ENCODE data around the gene FCN1. TPM values are rescaled to one million over a fixed set of nuclear protein-coding genes. Genes with fewer than 3 reads are reported as not detected.
"Not testable (repeated sequence)": the region's sequence is repeated elsewhere in the genome, so short reads cannot be mapped to it uniquely, and the experiment has no call there.

Gene FCN1
- total RNA-seq, 3 donors from 2014 or later, result not detected

DNA sequence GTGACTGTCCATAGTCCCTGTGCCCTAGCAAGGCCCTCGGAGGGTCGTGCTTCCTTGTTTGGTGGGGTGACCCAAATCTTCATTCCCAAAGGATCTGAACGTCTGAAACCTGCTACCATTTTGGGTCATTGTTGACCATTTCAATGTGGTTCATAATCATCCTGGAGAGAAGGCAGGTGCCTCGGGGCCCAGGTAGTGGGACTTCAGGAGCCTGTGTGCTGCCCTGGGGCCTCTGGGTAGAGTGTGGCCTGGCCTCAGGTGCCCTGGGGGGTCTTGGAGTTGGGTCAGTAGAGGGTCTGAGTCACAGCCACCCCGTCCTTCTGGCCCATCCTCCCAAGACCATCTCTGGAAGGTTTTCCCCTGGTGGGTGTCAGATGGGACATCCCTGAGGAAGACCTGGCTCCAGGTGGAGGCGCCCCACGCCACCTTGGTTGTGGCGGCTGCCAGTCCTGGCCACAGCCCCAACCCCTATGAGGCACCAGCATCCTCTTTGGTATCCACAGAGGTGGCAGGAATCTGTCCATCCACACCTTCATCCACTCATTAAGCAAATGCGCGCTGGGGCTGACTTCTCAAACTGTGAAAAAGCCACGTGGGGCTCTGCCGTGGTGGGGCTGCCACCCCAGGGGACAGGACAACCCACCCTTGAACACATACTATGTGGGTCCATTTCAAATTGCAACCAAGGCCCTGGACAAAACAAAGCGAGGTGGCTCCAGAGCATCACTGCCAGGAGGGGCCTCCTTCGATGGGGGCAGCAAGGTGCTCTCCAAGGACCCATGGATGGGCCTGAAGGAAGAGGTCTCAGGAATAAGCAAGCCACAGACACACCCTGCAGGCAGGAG lies 41.6 kb upstream of the FCN1 start:
- Mint-ChIP-seq H3K4me1 (ENCODE audit: low read depth) (no peaks in the 10 kb centered on the region), H3K9me3 (no peaks in the 10 kb centered on the region), H3K27me3 (ENCODE audit: low read depth) (peaks cover 5% of the 10 kb centered on the region), H3K36me3 (ENCODE audit: insufficient read depth) (no peaks in the 10 kb centered on the region), H3K4me3 (no peak overlapping the region)
- no peak for DNase-seq
- no peak for ATAC-seq

DNA sequence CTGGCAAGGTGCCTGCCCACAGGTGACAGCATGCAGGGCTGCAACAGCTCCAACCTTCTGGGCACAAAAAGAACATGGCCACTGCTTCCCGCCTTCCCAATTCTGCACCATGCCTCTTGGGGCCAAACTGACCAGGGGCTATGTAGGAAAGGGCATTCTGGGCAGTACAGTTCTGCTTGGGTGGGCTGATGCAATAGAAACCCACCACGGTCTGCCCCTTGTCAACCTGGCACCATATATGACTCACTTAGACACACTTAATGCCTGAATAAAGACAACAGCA lies 40.2 kb upstream of the FCN1 start:
- peaks cover 4% of the 10 kb centered on the region for H3K27me3 Mint-ChIP-seq (ENCODE audit: low read depth)
- H3K9me3 Mint-ChIP-seq, result no peaks in the 10 kb centered on the region
- no peak overlapping the region for H3K4me3 Mint-ChIP-seq
- H3K4me1 Mint-ChIP-seq (ENCODE audit: low read depth), result no peaks in the 10 kb centered on the region
- no peak for DNase-seq
- no peak for ATAC-seq
- H3K36me3 Mint-ChIP-seq (ENCODE audit: insufficient read depth), result no peaks in the 10 kb centered on the region

DNA sequence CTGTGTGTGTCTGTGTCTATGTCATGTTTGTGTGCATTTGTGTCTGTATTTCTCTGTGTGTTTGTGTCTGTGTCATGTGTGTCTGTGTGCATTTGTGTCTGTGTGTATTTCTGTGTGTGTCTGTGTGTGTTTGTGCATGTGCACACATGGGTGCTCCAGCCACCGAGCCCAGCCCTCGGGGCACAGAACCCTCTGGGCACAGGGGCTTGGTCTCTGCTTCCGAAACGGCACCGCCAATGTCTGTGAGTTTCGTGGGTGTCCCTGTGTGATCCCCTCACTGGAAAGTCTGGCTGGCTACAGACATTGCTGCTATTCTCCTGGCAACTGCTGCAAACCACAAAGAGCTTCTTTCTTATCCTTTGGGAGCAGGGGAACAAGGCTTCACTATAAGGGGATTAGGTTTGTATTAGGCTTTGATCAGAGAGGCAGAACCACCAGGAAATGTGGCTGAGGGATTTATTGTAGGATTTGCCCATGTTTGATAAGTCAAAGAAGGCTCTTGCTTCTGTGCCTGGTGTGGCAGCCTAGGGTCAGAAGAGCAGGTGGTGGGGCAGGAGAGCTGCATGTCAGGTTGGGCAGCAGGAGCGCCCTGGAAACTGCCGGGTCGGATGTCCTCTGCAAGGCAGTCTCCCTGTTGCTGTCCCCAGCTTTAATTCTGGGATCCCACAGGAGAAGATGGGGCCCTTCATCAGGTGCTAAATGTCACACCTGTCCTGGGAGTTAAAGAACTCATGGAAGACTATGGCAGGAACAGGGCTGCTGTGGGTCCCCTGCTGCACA lies 39.6 kb upstream of the FCN1 start:
- DNase-seq (no peak), ATAC-seq (no peak)
- no peaks in the 10 kb centered on the region for H3K36me3 Mint-ChIP-seq (ENCODE audit: insufficient read depth)
- no peaks in the 10 kb centered on the region for H3K9me3 Mint-ChIP-seq
- no peak overlapping the region for H3K4me3 Mint-ChIP-seq
- H3K4me1 Mint-ChIP-seq (ENCODE audit: low read depth), result no peaks in the 10 kb centered on the region
- peaks cover 4% of the 10 kb centered on the region for H3K27me3 Mint-ChIP-seq (ENCODE audit: low read depth)

DNA sequence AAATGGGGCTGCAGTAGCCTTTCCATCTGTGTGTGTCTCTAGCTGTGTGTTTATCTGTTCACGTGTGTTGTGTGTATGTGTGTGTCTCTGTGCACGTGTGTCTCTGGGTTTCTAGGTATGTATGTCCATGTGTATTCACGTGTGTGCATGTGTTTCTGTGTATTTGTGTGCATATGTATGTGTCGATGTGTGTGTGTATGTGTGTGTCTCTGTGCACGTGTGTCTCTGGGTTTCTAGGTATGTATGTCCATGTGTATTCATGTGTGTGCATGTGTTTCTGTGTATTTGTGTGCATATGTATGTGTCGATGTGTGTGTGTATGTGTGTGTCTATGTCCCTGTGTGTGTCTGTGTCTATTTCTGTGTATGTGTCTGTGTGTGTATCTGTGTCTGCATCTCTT lies 38.7 kb upstream of the FCN1 start:
- H3K27me3 Mint-ChIP-seq (ENCODE audit: low read depth); H3K9me3 Mint-ChIP-seq; DNase-seq; ATAC-seq; H3K4me1 Mint-ChIP-seq (ENCODE audit: low read depth); H3K4me3 Mint-ChIP-seq; H3K36me3 Mint-ChIP-seq (ENCODE audit: insufficient read depth): not testable (repeated sequence)

DNA sequence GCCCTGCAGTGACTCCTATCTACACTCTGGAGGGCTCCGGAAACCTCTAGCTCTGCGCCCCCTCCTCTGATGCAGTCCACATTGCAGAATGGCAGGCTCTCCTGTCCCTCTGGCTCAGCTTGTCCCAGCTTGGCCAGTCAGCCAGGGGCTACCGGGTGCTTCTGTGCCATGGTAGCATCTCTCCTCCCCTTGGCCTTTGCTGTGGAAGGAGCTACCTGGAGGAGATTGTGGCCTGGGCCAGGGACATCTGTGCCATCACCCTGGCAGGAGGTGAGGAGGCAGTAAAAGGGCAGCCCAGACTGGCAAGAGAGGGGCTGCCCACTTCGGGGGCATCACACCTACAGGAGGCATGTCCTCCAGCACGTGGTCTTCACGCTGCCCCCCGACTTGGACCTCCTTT lies 38.1 kb upstream of the FCN1 start:
- Mint-ChIP-seq H3K4me1 (ENCODE audit: low read depth) (no peaks in the 10 kb centered on the region), H3K9me3 (peaks cover 4% of the 10 kb centered on the region), H3K36me3 (ENCODE audit: insufficient read depth) (no peaks in the 10 kb centered on the region), H3K4me3 (no peak overlapping the region), H3K27me3 (ENCODE audit: low read depth) (peaks cover 2% of the 10 kb centered on the region)
- ATAC-seq, result no peak
- no peak for DNase-seq

DNA sequence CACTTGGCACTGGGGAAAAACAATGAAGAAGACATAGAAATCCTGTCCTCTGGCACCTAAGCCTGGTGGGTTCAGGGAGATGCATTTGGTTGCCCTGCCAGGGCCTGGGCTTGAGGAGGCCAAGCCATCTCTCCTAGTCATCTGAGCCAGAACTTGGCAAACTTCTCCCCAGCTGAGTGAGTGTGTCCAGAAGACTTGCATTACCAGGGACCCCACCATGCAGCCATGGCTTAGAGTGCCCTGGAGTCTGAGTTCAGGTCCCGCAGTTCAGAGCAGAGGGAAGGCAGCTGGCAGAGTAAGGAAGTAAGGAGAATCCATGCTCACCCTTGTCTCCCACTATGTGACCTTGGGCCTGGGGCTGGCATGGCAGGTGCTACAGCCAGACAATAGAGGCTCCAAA lies 37.4 kb upstream of the FCN1 start:
- no peak overlapping the region for H3K4me3 Mint-ChIP-seq
- ATAC-seq, result no peak
- DNase-seq, result no peak
- peaks cover 2% of the 10 kb centered on the region for H3K27me3 Mint-ChIP-seq (ENCODE audit: low read depth)
- H3K9me3 Mint-ChIP-seq, result peaks cover 4% of the 10 kb centered on the region
- no peaks in the 10 kb centered on the region for H3K36me3 Mint-ChIP-seq (ENCODE audit: insufficient read depth)
- no peaks in the 10 kb centered on the region for H3K4me1 Mint-ChIP-seq (ENCODE audit: low read depth)

DNA sequence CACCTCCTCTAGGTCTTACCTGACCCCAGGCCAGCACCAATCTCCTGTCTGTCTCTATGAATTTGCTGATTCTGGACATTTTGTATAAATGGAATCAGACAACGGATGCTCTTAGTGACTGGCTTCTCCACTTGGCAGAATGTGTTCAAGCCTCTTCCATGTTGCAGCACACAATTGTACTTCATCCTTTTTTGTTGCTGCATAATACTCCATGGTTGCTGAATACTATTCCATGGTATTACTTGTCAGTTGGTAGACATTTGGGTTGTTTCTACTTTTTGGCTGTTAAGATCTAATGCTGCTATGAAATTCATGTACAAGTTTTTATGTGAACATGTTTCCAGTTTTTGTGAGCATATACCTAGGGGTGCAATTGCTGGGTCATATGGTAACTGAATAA lies 34.3 kb upstream of the FCN1 start:
- Mint-ChIP-seq H3K4me1 (ENCODE audit: low read depth) (no peaks in the 10 kb centered on the region), H3K9me3 (peaks cover 4% of the 10 kb centered on the region), H3K36me3 (ENCODE audit: insufficient read depth) (no peaks in the 10 kb centered on the region), H3K27me3 (ENCODE audit: low read depth) (peaks cover 2% of the 10 kb centered on the region), H3K4me3 (no peak overlapping the region)
- ATAC-seq (no peak), DNase-seq (no peak)

DNA sequence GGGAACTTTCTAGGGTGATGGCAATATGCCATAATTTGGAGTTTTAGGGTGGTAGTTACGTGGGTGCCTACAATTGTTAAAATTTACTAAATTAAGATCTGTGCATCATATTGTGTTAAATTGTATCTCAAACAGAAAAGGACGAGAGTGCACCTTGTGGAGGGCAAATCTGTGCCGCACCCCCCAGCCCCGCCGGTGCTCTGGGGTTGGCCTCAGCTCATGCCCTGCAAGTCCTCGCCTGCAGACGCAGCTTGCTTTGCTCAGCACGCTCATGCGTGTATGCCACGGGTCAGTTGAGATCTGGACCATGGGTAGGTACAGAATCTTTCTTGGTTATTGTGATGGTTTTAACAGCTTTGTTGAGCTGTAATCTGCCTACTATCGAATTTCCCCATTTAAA lies 33.7 kb upstream of the FCN1 start:
- no peak for DNase-seq
- no peaks in the 10 kb centered on the region for H3K36me3 Mint-ChIP-seq (ENCODE audit: insufficient read depth)
- H3K27me3 Mint-ChIP-seq (ENCODE audit: low read depth), result peaks cover 2% of the 10 kb centered on the region
- H3K4me3 Mint-ChIP-seq, result no peak overlapping the region
- no peaks in the 10 kb centered on the region for H3K4me1 Mint-ChIP-seq (ENCODE audit: low read depth)
- peaks cover 4% of the 10 kb centered on the region for H3K9me3 Mint-ChIP-seq
- no peak for ATAC-seq

DNA sequence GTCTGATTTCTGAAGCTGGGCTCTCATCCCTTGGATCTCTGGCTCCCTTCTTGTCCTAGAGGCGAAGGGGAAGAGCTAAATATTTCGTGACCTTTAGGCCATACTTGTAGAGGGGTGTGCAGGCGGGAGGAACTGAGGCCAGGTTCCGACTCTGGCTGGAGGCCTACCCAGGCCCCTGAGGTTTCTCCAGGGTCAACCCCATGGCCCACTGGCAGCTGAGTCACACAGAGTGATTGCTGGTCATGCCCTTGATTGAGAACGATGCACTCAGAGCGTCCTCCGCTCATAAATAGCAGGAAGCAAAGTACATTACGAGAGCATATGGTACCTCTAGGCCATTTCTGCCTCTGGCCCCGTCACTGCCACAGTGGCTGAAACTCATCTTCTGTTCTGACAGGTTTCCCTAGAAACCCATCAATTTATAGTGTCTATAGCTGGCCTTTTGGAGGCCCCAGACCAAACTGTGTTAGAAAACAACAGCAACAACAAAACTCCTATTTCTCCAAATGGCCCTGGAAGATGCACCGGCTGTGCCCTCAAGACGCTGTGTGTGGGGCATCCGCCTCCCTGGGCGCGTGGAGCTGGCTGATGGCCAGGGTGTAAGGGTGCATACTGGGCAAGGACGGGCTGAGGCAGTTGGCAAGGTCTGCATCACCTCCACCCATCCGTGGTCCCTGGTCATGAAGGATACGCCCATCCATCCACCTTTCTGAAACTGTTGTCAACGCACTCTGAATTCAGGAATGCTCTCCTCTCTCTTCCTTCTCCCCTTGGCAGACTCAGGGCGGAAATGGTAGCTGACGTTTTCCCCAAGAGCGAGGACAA lies 32.9 kb upstream of the FCN1 start:
- Mint-ChIP-seq H3K4me1 (ENCODE audit: low read depth) (no peaks in the 10 kb centered on the region), H3K27me3 (ENCODE audit: low read depth) (peaks cover 2% of the 10 kb centered on the region), H3K4me3 (no peak overlapping the region), H3K9me3 (peaks cover 4% of the 10 kb centered on the region), H3K36me3 (ENCODE audit: insufficient read depth) (no peaks in the 10 kb centered on the region)
- no peak for ATAC-seq
- DNase-seq, result no peak

DNA sequence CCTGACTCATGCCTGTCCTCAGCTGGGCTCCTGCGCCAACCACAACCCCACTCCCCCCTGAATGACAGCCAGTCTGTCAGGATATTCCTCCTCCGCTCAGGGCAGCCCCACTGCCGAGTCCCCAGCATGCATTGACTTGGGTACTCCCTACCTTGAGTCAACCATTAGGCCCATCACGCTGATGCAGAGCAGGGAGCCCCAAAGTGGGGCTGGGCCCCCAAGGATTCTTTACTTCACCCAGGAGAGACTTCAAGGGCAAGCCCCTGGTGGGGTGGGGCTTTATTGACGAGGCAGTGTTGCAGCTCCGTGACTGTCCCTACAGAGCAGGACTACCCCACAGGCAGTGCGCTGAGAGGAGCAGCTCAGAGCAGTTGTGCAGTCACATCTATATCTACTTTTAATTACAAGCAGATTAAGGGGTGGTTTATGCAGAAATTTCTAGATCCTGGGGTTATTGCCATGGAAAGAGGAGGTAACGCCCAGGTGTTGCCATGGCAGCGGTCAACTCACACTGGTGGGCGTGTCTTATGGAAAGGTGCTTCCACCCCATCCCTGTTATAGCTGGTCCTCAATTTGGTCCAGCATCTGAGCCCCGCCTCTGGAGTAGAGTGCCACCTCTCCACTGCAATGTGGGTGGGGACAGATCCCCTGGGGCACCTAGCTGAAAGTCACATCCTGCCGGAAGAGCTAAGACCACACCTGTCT lies 32.1 kb upstream of the FCN1 start:
- ATAC-seq, result no peak
- H3K36me3 Mint-ChIP-seq (ENCODE audit: insufficient read depth), result no peaks in the 10 kb centered on the region
- H3K4me3 Mint-ChIP-seq, result no peak overlapping the region

DNA sequence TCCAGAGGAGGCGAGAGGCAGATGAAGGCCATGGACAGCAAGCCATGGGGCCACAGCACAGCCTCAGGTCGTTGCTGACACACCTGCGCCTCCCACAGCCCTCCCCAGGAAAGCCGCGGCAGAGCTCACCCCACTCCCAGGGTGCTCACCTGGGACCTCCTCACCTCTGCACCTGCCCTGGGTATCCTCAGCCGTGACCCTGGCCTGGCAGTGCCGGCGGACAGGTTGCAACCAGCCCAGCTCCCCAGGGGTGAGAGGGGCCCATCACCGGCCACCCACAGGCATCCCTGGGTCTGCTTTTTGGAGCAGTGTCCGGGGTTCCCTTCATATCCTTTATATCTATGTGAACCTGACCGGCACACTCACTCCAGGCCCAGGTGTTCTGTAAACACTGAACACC lies 30.4 kb upstream of the FCN1 start:
- no peak for DNase-seq
- H3K9me3 Mint-ChIP-seq, result peaks cover 4% of the 10 kb centered on the region
- H3K36me3 Mint-ChIP-seq (ENCODE audit: insufficient read depth), result no peaks in the 10 kb centered on the region
- no peak overlapping the region for H3K4me3 Mint-ChIP-seq
- H3K27me3 Mint-ChIP-seq (ENCODE audit: low read depth), result peaks cover 6% of the 10 kb centered on the region
- ATAC-seq, result no peak
- no peaks in the 10 kb centered on the region for H3K4me1 Mint-ChIP-seq (ENCODE audit: low read depth)

More for the DNA sequence above, 32.1 kb upstream of the FCN1 start:
- H3K4me1 Mint-ChIP-seq (ENCODE audit: low read depth), result no peaks in the 10 kb centered on the region
- peaks cover 2% of the 10 kb centered on the region for H3K27me3 Mint-ChIP-seq (ENCODE audit: low read depth)
- H3K9me3 Mint-ChIP-seq, result peaks cover 4% of the 10 kb centered on the region
- DNase-seq, result no peak

DNA sequence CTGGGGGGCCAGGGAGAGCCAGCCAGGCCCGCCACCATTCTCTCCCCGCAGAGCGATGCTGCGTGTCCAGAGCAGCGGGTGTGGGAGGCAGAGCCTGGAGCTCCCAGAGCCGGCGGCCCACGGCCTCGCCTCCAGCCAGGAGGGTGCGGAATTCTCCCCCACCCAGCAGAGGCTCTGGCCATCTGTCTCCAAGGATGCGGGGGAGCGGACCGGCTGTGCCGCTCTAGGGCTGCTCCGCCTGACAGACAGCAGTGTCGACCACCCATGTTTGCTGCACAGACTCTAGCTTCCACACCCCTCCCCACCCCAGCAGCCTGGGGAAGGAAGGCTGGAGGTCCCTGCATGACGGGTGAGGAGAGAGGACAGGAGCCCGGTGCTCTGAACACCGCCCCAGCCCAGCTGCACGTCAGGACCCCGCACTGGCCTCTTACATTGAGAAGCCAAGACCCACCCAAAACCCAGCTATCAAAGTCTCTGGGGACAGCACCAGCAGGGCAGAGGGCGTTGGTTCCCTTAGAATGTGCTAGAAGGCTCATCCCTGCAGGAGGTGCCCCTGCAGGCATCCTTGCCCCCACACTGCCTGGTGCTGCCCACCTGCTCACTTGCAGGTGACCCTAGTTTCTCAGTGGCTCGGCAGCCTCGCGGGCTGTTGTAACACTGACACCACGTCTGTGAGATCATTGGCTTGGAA lies 29.7 kb upstream of the FCN1 start:
- Mint-ChIP-seq H3K4me1 (ENCODE audit: low read depth) (no peaks in the 10 kb centered on the region), H3K4me3 (no peak overlapping the region), H3K9me3 (peaks cover 4% of the 10 kb centered on the region), H3K36me3 (ENCODE audit: insufficient read depth) (no peaks in the 10 kb centered on the region), H3K27me3 (ENCODE audit: low read depth) (peaks cover 6% of the 10 kb centered on the region)
- no peak for DNase-seq
- no peak for ATAC-seq

DNA sequence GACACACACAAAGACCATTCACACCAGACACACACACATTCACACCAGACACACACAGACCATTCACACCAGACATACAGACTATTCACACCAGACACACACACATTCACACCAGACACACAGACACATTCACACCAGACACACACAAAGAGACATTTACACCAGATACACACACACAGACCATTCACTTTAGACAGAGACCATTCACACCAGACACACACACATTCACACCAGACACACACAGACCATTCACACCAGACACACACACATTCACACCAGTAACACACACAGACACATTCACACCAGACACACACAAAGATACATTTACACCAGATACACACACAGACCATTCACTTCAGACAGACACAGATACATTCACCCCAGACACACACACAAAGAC lies 29.0 kb upstream of the FCN1 start:
- Mint-ChIP-seq H3K4me3 (no peak overlapping the region), H3K36me3 (ENCODE audit: insufficient read depth) (no peaks in the 10 kb centered on the region), H3K9me3 (no peaks in the 10 kb centered on the region), H3K4me1 (ENCODE audit: low read depth) (no peaks in the 10 kb centered on the region), H3K27me3 (ENCODE audit: low read depth) (peaks cover 6% of the 10 kb centered on the region)
- no peak for DNase-seq
- ATAC-seq, result no peak
